ENCODE data around the gene FNIP2. TPM values are rescaled to one million over a fixed set of nuclear protein-coding genes. Genes with fewer than 3 reads are reported as not detected.

Gene FNIP2
- total and polyA plus RNA-seq, 10 of the 15 experiments (the other 5 are each of a cell fraction or from before 2014, with no cell fraction given) = 0.03 to 0.38 (median 0.15) TPM

- TF ChIP-seq MLLT1 (IDR thresholded peaks at IDR 0.05) (no peak), MEF2B (IDR thresholded peaks at IDR 0.05; ENCODE audit: partially characterized antibody, poor library complexity, severe bottlenecking) (no peak), ZBED1 (IDR thresholded peaks at IDR 0.05; ENCODE audit: borderline replicate concordance) (no peak), STAT1 (conservative IDR thresholded peaks at IDR 0.05) (no peak)
Observed at GRCh38 chr4:158799013-158799770, 30.4 kb downstream of the FNIP2 start (continued).

- Histone ChIP-seq H3K27me3 (replicated peaks in 1 of 2; ENCODE audit: control insufficient read depth in 2 of 2, insufficient read depth in 2 of 2, low read length in 1 of 2) (no peaks in the 10 kb centered on the region), H3K79me2 (ENCODE audit: control insufficient read depth, insufficient read depth, low read length) (no peaks in the 10 kb centered on the region; the same call in 1 of the 2 replicates), H3K36me3 (ENCODE audit: control insufficient read depth in 2 of 2, insufficient read depth in 2 of 2, low read length in 1 of 2) (no peaks in the 10 kb centered on the region), H3K4me2 (ENCODE audit: control insufficient read depth, insufficient read depth) (no peak overlapping the region), H4K20me1 (ENCODE audit: control insufficient read depth, insufficient read depth) (no peaks in the 10 kb centered on the region), H3K4me3 (no peak overlapping the region), H3K4me1 (ENCODE audit: control insufficient read depth, insufficient read depth, low read length) (no peaks in the 10 kb centered on the region), H3K27ac (ENCODE audit: control insufficient read depth, insufficient read depth) (no peak overlapping the region), H2AFZ (ENCODE audit: control insufficient read depth, low read depth, low read length) (no peak overlapping the region), H3K9ac (ENCODE audit: control insufficient read depth, insufficient read depth, low read length) (no peak overlapping the region), H3K9me3 (replicated peaks; ENCODE audit: control insufficient read depth, insufficient read depth, low read length) (no peaks in the 10 kb centered on the region; the same call in 2 of the 3 replicates)
- in situ Hi-C loops (cut with MboI) = no loop called here
- FAIRE-seq = no peak
- POLR2A ChIA-PET = interaction anchor here (0.5 to 3.0 kb wide), 6 partner anchors 11 to 25 kb away, joined by 3 to 17 read pairs (median 5); no protein-coding TSS in a partner anchor
- RAD21 ChIA-PET (ENCODE audit: unreplicated experiment) = interaction anchor here (0.8 to 3.1 kb wide), 11 partner anchors 8 to 57 kb away, joined by 3 to 22 read pairs (median 3); no protein-coding TSS in a partner anchor
- WGBS (ENCODE audit: insufficient coverage, insufficient replicate concordance, low lambda C conversion rate, missing lambda C conversion rate) = 41% methylated on average over 7 of the region's 7 CpGs
- intact Hi-C loops (cut with micrococcal nuclease; ENCODE audit: unreplicated experiment) = no loop called here
- peak; percentile 48; the same call in 2 of the 3 replicates for ATAC-seq
- DNase-seq (ENCODE audit: low read depth, low spot score) = no peak
- SMC1A ChIA-PET (ENCODE audit: uncharacterized antibody, unreplicated experiment) = interaction anchor here (1.0 to 16.0 kb wide), 13 partner anchors 8 to 88 kb away, joined by 3 to 291 read pairs (median 4); no protein-coding TSS in a partner anchor
- TF ChIP-seq ZNF217 (IDR thresholded peaks at IDR 0.05) = no peak
- no peak for TF ChIP-seq CHD1 (IDR thresholded peaks at IDR 0.05; ENCODE audit: low read depth, low read length)
- no peak for TF ChIP-seq KAT2A (conservative IDR thresholded peaks at IDR 0.05; ENCODE audit: control insufficient read depth, low read depth, low read length)
- TF ChIP-seq SMAD5 (IDR thresholded peaks at IDR 0.05; ENCODE audit: low read depth) = no peak
- no peak for TF ChIP-seq ATF7 (IDR thresholded peaks at IDR 0.05; ENCODE audit: low read depth)
- 0 out of 2 replicates have a peak, but pooled peaks have one; percentile 22 for TF ChIP-seq RELB (IDR thresholded peaks at IDR 0.05; ENCODE audit: low read depth)
- peak; percentile 68 for TF ChIP-seq NR2F1 (conservative IDR thresholded peaks at IDR 0.05)
- no peak for TF ChIP-seq ATF3 (IDR thresholded peaks at IDR 0.05; ENCODE audit: borderline replicate concordance, extremely low read depth, low read depth, low read length)
- no peak for TF ChIP-seq E4F1 (IDR thresholded peaks at IDR 0.05; ENCODE audit: borderline replicate concordance, partially characterized antibody)
- CTCF ChIA-PET = interaction anchor here (0.7 to 2.2 kb wide), 9 partner anchors 10 to 52 kb away, joined by 3 to 10 read pairs (median 4); no protein-coding TSS in a partner anchor
- no TSS peak for BruUV-seq (replicated peaks)
Observed at GRCh38 chr4:158799856-158800255, 31.0 kb downstream of the FNIP2 start.

Measured in GM12878 (cell line).